ENCODE data around the gene FSCN2. TPM values are rescaled to one million over a fixed set of nuclear protein-coding genes. Genes with fewer than 3 reads are reported as not detected.
"Not testable (repeated sequence)": the region's sequence is repeated elsewhere in the genome, so short reads cannot be mapped to it uniquely, and the experiment has no call there.

FSCN2 gene
- polyA plus RNA-seq, 1 donor (not counting 4 experiments of a cell fraction or from before 2014, with no cell fraction given): not detected

GRCh38 chr17:81582749-81583148 lies 54.6 kb downstream of the FSCN2 start:
- TF ChIP-seq CTCF (optimal IDR thresholded peaks at IDR 0.05 in 1 of 3, IDR thresholded peaks at IDR 0.05 in 1 of 3, conservative IDR thresholded peaks at IDR 0.05 in 1 of 3; ENCODE audit: extremely low read depth in 1 of 3, insufficient read depth in 2 of 3, low read length in 3 of 3): no peak
- TF ChIP-seq EZH2 (IDR thresholded peaks at IDR 0.05; ENCODE audit: low read length): no peak
- peaks cover 6% of the 10 kb centered on the region for H3K9me1 ChIP-seq (ENCODE audit: control insufficient read depth, extremely low read depth, insufficient read depth, low read length)
- H3K4me1 ChIP-seq (ENCODE audit: control insufficient read depth, extremely low read depth, insufficient read depth, low read length): peaks cover 28% of the 10 kb centered on the region
- peaks cover 9% of the 10 kb centered on the region for H3K79me2 ChIP-seq (ENCODE audit: control insufficient read depth, insufficient read depth, low read length)
- H2AFZ ChIP-seq (ENCODE audit: control insufficient read depth, low read length): no peak overlapping the region
- H3K36me3 ChIP-seq (ENCODE audit: control insufficient read depth in 2 of 2, extremely low read depth in 1 of 2, insufficient read depth in 2 of 2, low read length in 2 of 2): peaks cover 24 to 32% of the 10 kb centered on the region in 2 experiments
- no peak for FAIRE-seq
- H4K20me1 ChIP-seq (ENCODE audit: control insufficient read depth, extremely low read depth, insufficient read depth, low read length): no peaks in the 10 kb centered on the region
- no peak overlapping the region for H3K9ac ChIP-seq (ENCODE audit: control insufficient read depth, extremely low read depth, insufficient read depth, low read length)
- H3K9me3 ChIP-seq (ENCODE audit: control insufficient read depth, low read depth, low read length): no peaks in the 10 kb centered on the region
- H3K27me3 ChIP-seq (ENCODE audit: control insufficient read depth, extremely low read depth, insufficient read depth, low read length): no peaks in the 10 kb centered on the region
- no peak overlapping the region for H3K4me2 ChIP-seq (ENCODE audit: control insufficient read depth, extremely low read depth, insufficient read depth, low read depth, low read length)
- H3K4me3 ChIP-seq (ENCODE audit: control insufficient read depth in 2 of 3, extremely low read depth in 1 of 3, insufficient read depth in 2 of 3, low read depth in 1 of 3, low read length in 3 of 3): no peak overlapping the region
- dilution Hi-C loops (cut with MboI; ENCODE audit: extremely low pct_ligation_motif_present, low sequenced_read_pairs): no loop called here
- peak overlapping the region; percentile 52 for H3K27ac ChIP-seq (ENCODE audit: control insufficient read depth, insufficient read depth, low read length)
- DNase-seq (ENCODE audit: low read depth, low spot score): no peak

- Histone ChIP-seq H3K9me3 (ENCODE audit: control insufficient read depth, low read depth, low read length) (no peaks in the 10 kb centered on the region), H3K4me1 (ENCODE audit: control insufficient read depth, extremely low read depth, insufficient read depth, low read length) (peaks cover 18% of the 10 kb centered on the region), H3K79me2 (ENCODE audit: control insufficient read depth, insufficient read depth, low read length) (peaks cover 3% of the 10 kb centered on the region), H3K27me3 (ENCODE audit: control insufficient read depth, extremely low read depth, insufficient read depth, low read length) (no peaks in the 10 kb centered on the region), H2AFZ (ENCODE audit: control insufficient read depth, low read length) (no peak overlapping the region), H3K9ac (ENCODE audit: control insufficient read depth, extremely low read depth, insufficient read depth, low read length) (no peak overlapping the region), H3K4me3 (ENCODE audit: control insufficient read depth in 2 of 3, extremely low read depth in 1 of 3, insufficient read depth in 2 of 3, low read depth in 1 of 3, low read length in 3 of 3) (no peak overlapping the region), H3K36me3 (ENCODE audit: control insufficient read depth in 2 of 2, extremely low read depth in 1 of 2, insufficient read depth in 2 of 2, low read length in 2 of 2) (peaks cover 30% of the 10 kb centered on the region in 2 experiments), H3K27ac (ENCODE audit: control insufficient read depth, insufficient read depth, low read length) (no peak overlapping the region), H4K20me1 (ENCODE audit: control insufficient read depth, extremely low read depth, insufficient read depth, low read length) (no peaks in the 10 kb centered on the region), H3K4me2 (ENCODE audit: control insufficient read depth, extremely low read depth, insufficient read depth, low read depth, low read length) (no peak overlapping the region), H3K9me1 (ENCODE audit: control insufficient read depth, extremely low read depth, insufficient read depth, low read length) (no peaks in the 10 kb centered on the region)
- no peak for FAIRE-seq
- TF ChIP-seq CTCF (optimal IDR thresholded peaks at IDR 0.05 in 1 of 3, IDR thresholded peaks at IDR 0.05 in 1 of 3, conservative IDR thresholded peaks at IDR 0.05 in 1 of 3; ENCODE audit: extremely low read depth in 1 of 3, insufficient read depth in 2 of 3, low read length in 3 of 3): no peak
- no peak for TF ChIP-seq EZH2 (IDR thresholded peaks at IDR 0.05; ENCODE audit: low read length)
- dilution Hi-C loops (cut with MboI; ENCODE audit: extremely low pct_ligation_motif_present, low sequenced_read_pairs): no loop called here
- no peak for DNase-seq (ENCODE audit: low read depth, low spot score)
These were observed 55.6 kb downstream of the FSCN2 start for GRCh38 chr17:81583589-81584342.

- H4K20me1 ChIP-seq (ENCODE audit: control insufficient read depth, extremely low read depth, insufficient read depth, low read length); H3K4me1 ChIP-seq (ENCODE audit: control insufficient read depth, extremely low read depth, insufficient read depth, low read length); H3K27me3 ChIP-seq (ENCODE audit: control insufficient read depth, extremely low read depth, insufficient read depth, low read length); H3K9ac ChIP-seq (ENCODE audit: control insufficient read depth, extremely low read depth, insufficient read depth, low read length); H3K9me3 ChIP-seq (ENCODE audit: control insufficient read depth, low read depth, low read length); FAIRE-seq; H3K9me1 ChIP-seq (ENCODE audit: control insufficient read depth, extremely low read depth, insufficient read depth, low read length); H3K27ac ChIP-seq (ENCODE audit: control insufficient read depth, insufficient read depth, low read length); H3K4me3 ChIP-seq (ENCODE audit: control insufficient read depth in 2 of 3, extremely low read depth in 1 of 3, insufficient read depth in 2 of 3, low read depth in 1 of 3, low read length in 3 of 3); H3K79me2 ChIP-seq (ENCODE audit: control insufficient read depth, insufficient read depth, low read length); dilution Hi-C loops (cut with MboI; ENCODE audit: extremely low pct_ligation_motif_present, low sequenced_read_pairs); H3K4me2 ChIP-seq (ENCODE audit: control insufficient read depth, extremely low read depth, insufficient read depth, low read depth, low read length); DNase-seq (ENCODE audit: low read depth, low spot score); H2AFZ ChIP-seq (ENCODE audit: control insufficient read depth, low read length): not testable (repeated sequence)
- peaks cover 25 to 29% of the 10 kb centered on the region in 2 experiments for H3K36me3 ChIP-seq (ENCODE audit: control insufficient read depth in 2 of 2, extremely low read depth in 1 of 2, insufficient read depth in 2 of 2, low read length in 2 of 2)
These were observed 56.6 kb downstream of the FSCN2 start for GRCh38 chr17:81584771-81585170.
